HepG2 (cell line): ENCODE measurements around the gene ABCC8. TPM values are rescaled to one million over a fixed set of nuclear protein-coding genes. Genes with fewer than 3 reads are reported as not detected.
A peak's percentile ranks its signal among the peaks of the same experiment; 100 is the strongest.

Experiments
- CHD2 ChIP-seq: IDR thresholded peaks from 2 replicates; pipeline ENCODE4 v1.6.1; 2011; ENCODE audit warnings: low read depth, low read length, improper control_type of control experiment
- HMGXB3 ChIP-seq: sonication (generic); formaldehyde crosslinking; IDR thresholded peaks from 2 replicates; pipeline ENCODE4 v1.4.0; 2020; ENCODE audit warnings: missing genetic modification reagents, borderline replicate concordance
- KLF15 ChIP-seq: sonication (generic); formaldehyde crosslinking; IDR thresholded peaks from 2 replicates; pipeline ENCODE4 v1.8.1; 2023; ENCODE audit warnings: borderline replicate concordance, mild to moderate bottlenecking, inconsistent platforms, missing genetic modification reagents, mixed read lengths
- MTF1 ChIP-seq: sonication (generic); formaldehyde crosslinking; IDR thresholded peaks from 2 replicates; pipeline ENCODE4 v1.5.0; 2020; ENCODE audit warnings: missing genetic modification reagents
- MYC ChIP-seq: sonication (generic); formaldehyde crosslinking; IDR thresholded peaks from 2 replicates; pipeline ENCODE4 v1.9.0; 2021; ENCODE audit warnings: missing genetic modification reagents, borderline replicate concordance
- NCOA1 ChIP-seq: sonication (generic); formaldehyde crosslinking; IDR thresholded peaks from 2 replicates; pipeline ENCODE4 v1.9.0; 2021; ENCODE audit warnings: missing genetic modification reagents
- NCOA2 ChIP-seq: sonication (generic); formaldehyde crosslinking; IDR thresholded peaks from 2 replicates; pipeline ENCODE4 v1.8.0; 2022; ENCODE audit warnings: inconsistent platforms
- NPAS2 ChIP-seq: sonication (generic); formaldehyde crosslinking; IDR thresholded peaks from 2 replicates; pipeline ENCODE4 v1.8.0; 2022; ENCODE audit warnings: mild to moderate bottlenecking, missing genetic modification reagents, borderline replicate concordance
- NR2F1 ChIP-seq, 2 experiments: fragments of 450-650 bp in 1 of 2; formaldehyde crosslinking in 1 of 2; IDR thresholded peaks; 2 replicates each; pipeline versions ENCODE4 v1.5.0 to v1.6.1; 2016 to 2020; ENCODE audit warnings: mild to moderate bottlenecking in 1 of 2, missing compliant biosample characterization in 1 of 2, missing genetic modification reagents in 1 of 2, moderate library complexity in 1 of 2
- NRL ChIP-seq: sonication (generic); formaldehyde crosslinking; IDR thresholded peaks from 2 replicates; pipeline ENCODE4 v1.5.0; 2020; ENCODE audit warnings: missing genetic modification reagents, mild to moderate bottlenecking, moderate library complexity, borderline replicate concordance
- SNRNP70 ChIP-seq: fragments of 200-400 bp; formaldehyde crosslinking; IDR thresholded peaks from 2 replicates; pipeline ENCODE4 v1.6.1; 2017; ENCODE audit warnings: mild to moderate bottlenecking, low read depth, low read length, moderate library complexity
- TEF ChIP-seq: sonication (generic); formaldehyde crosslinking; IDR thresholded peaks from 2 replicates; pipeline ENCODE4 v1.5.0; 2020; ENCODE audit warnings: missing genetic modification reagents
- TIGD3 ChIP-seq: sonication (generic); formaldehyde crosslinking; IDR thresholded peaks from 2 replicates; pipeline ENCODE4 v1.5.1; 2020; ENCODE audit warnings: mild to moderate bottlenecking, missing genetic modification reagents, borderline replicate concordance
- ZKSCAN5 ChIP-seq: sonication (generic); formaldehyde crosslinking; IDR thresholded peaks from 2 replicates; pipeline ENCODE4 v1.5.1; 2020; ENCODE audit warnings: mild to moderate bottlenecking, missing genetic modification reagents
- ZNF180 ChIP-seq: sonication (generic); formaldehyde crosslinking; IDR thresholded peaks from 2 replicates; pipeline ENCODE4 v1.4.0; 2020; ENCODE audit warnings: low read depth, missing genetic modification reagents, borderline replicate concordance
- ZNF24 ChIP-seq: fragments of 450-650 bp; IDR thresholded peaks from 2 replicates; pipeline ENCODE4 v1.6.1; 2017; ENCODE audit warnings: antibody characterized with exemption, mild to moderate bottlenecking
- ZNF331 ChIP-seq: sonication (generic); formaldehyde crosslinking; IDR thresholded peaks from 2 replicates; pipeline ENCODE4 v1.4.0; 2020; ENCODE audit warnings: missing genetic modification reagents
- ZNF576 ChIP-seq: sonication (generic); formaldehyde crosslinking; IDR thresholded peaks from 2 replicates; pipeline ENCODE4 v1.4.0; 2020; ENCODE audit warnings: mild to moderate bottlenecking, missing genetic modification reagents
- ZNF713 ChIP-seq: sonication (generic); formaldehyde crosslinking; IDR thresholded peaks from 2 replicates; pipeline ENCODE4 v1.4.0; 2020; ENCODE audit warnings: mild to moderate bottlenecking, missing genetic modification reagents
- ZSCAN29 ChIP-seq: sonication (generic); formaldehyde crosslinking; conservative IDR thresholded peaks from 2 replicates; pipeline ENCODE4 v1.4.0; 2020; ENCODE audit warnings: mild to moderate bottlenecking, missing genetic modification reagents
- polyA plus RNA-seq, 8 experiments: library from polyadenylated mRNA; depleted of rRNA in 3 of 8; stranded (reverse) in 7 of 8; unstranded in 1 of 8; fragments of >200 nt; fragmentation: Illumina TruSeq in 4 of 8; extraction: Trizol in 4 of 8; gene quantifications; 2 replicates each; pipeline versions ENCODE4 v1.2.1 to v1.2.3, GENCODE V29; 2011 to 2016; ENCODE audit warnings: low read depth in 4 of 8, missing spikeins in 1 of 8, mixed read lengths in 1 of 8; ENCODE audit not compliant: insufficient read depth in 1 of 8
- total RNA-seq, 5 experiments: library from RNA; depleted of rRNA; stranded (reverse); fragments of >200 nt; fragmentation: Illumina TruSeq; extraction: Trizol; gene quantifications; 2 replicates each; pipeline ENCODE4 v1.2.3, GENCODE V29; 2016; ENCODE audit warnings: low read depth in 1 of 5
- TF ChIP-seq, protein P1 (sequence below): sonication (generic); formaldehyde crosslinking; IDR thresholded peaks from 2 replicates; pipeline ENCODE4 v1.8.0; 2022; ENCODE audit warnings: mild to moderate bottlenecking, missing genetic modification reagents; ENCODE audit not compliant: insufficient replicate concordance

Gene ABCC8
- total and polyA plus RNA-seq, 2 of the 13 experiments (the other 11 are each of a cell fraction or from before 2014, with no cell fraction given): not detected

GRCh38 chr11:17351510-17352176 is 125.0 kb downstream of the ABCC8 start, which contains the start of gene NCR3LG1 (continued):
- TF ChIP-seq HMGXB3 (peak; percentile 53; the same call in 1 of the 2 replicates), KLF15 (CRISPR knock-in tag) (peak; percentile 83), ZNF331 (CRISPR knock-in tag) (peak; percentile 54; the same call in 1 of the 2 replicates), CHD2 (peak; percentile 93), ZNF180 (CRISPR knock-in tag) (no peak), TIGD3 (CRISPR knock-in tag) (no peak), ZKSCAN5 (CRISPR knock-in tag) (no peak), NCOA1 (CRISPR knock-in tag) (no peak), ZNF713 (CRISPR knock-in tag) (0 out of 2 replicates have a peak, but pooled peaks have one; percentile 54), MTF1 (CRISPR knock-in tag) (0 out of 2 replicates have a peak, but pooled peaks have one; percentile 29), NCOA2 (CRISPR knock-in tag) (no peak), ZSCAN29 (CRISPR knock-in tag) (no peak), NRL (CRISPR knock-in tag) (peak; percentile 79; the same call in 1 of the 2 replicates), NR2F1 (CRISPR knock-in tag; IDR thresholded peaks at IDR 0.05) (no peak), SNRNP70 (no peak), ZNF24 (no peak), MYC (peak; percentile 91), ZNF576 (CRISPR knock-in tag) (no peak), TEF (peak; percentile 54; the same call in 1 of the 2 replicates), NPAS2 (0 out of 2 replicates have a peak, but pooled peaks have one; percentile 73)
- TF ChIP-seq, protein P1, sequence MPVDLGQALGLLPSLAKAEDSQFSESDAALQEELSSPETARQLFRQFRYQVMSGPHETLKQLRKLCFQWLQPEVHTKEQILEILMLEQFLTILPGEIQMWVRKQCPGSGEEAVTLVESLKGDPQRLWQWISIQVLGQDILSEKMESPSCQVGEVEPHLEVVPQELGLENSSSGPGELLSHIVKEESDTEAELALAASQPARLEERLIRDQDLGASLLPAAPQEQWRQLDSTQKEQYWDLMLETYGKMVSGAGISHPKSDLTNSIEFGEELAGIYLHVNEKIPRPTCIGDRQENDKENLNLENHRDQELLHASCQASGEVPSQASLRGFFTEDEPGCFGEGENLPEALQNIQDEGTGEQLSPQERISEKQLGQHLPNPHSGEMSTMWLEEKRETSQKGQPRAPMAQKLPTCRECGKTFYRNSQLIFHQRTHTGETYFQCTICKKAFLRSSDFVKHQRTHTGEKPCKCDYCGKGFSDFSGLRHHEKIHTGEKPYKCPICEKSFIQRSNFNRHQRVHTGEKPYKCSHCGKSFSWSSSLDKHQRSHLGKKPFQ (CRISPR knock-in tag): no peak
